Occipital lobe (tissue), 2 donors: ENCODE measurements around the gene RAI1. TPM values are rescaled to one million over a fixed set of nuclear protein-coding genes. Genes with fewer than 3 reads are reported as not detected.
A peak's percentile ranks its signal among the peaks of the same experiment; 100 is the strongest.

Experiments
- DNase-seq: peaks from one replicate; lab custom pipeline; 2025; lab: John Stamatoyannopoulos, UW
- total RNA-seq: library from RNA; depleted of rRNA; stranded (reverse); fragments of >200 nt; gene quantifications from one replicate; pipeline ENCODE4 v1.2.3, GENCODE V29; 2014

The RAI1 gene
- total RNA-seq, 1 donor from 2014 or later: 14.3 TPM

GRCh38 chr17:17827826-17828621 lies 146.8 kb downstream of the RAI1 start:
- DNase-seq: no peak

- no peak for DNase-seq
These were observed 149.0 kb downstream of the RAI1 start for GRCh38 chr17:17830269-17830567.

- no peak for DNase-seq
These were observed 149.5 kb downstream of the RAI1 start for GRCh38 chr17:17830740-17831207.

- no peak for DNase-seq
These were observed 150.2 kb downstream of the RAI1 start for GRCh38 chr17:17831208-17832031.

GRCh38 chr17:17832032-17832363 lies 150.7 kb downstream of the RAI1 start:
- DNase-seq: no peak

- DNase-seq: no peak
These were observed 152.6 kb downstream of the RAI1 start for GRCh38 chr17:17833658-17834357.

- no peak for DNase-seq
These were observed 153.7 kb downstream of the RAI1 start for GRCh38 chr17:17834974-17835373.

GRCh38 chr17:17835415-17836249 lies 154.4 kb downstream of the RAI1 start:
- DNase-seq: no peak

- DNase-seq: peak; percentile 95
These were observed 155.1 kb downstream of the RAI1 start for GRCh38 chr17:17836250-17836817.

GRCh38 chr17:17836818-17837379 lies 155.6 kb downstream of the RAI1 start, which contains the start of gene SREBF1:
SREBF1 (minus strand) TSS chr17:17836986; CDS start chr17:17836817, 169 bp downstream.
- peak; percentile 58 for DNase-seq

GRCh38 chr17:17837380-17837821 lies 156.1 kb downstream of the RAI1 start:
- DNase-seq: no peak

- no peak for DNase-seq
These were observed 157.0 kb downstream of the RAI1 start for GRCh38 chr17:17837966-17838962.

GRCh38 chr17:17839791-17840707 lies 158.8 kb downstream of the RAI1 start:
- peak; percentile 87 for DNase-seq

- DNase-seq: peak; percentile 73
These were observed 159.7 kb downstream of the RAI1 start for GRCh38 chr17:17840751-17841591.

GRCh38 chr17:17841601-17842025 lies 160.4 kb downstream of the RAI1 start:
- DNase-seq: no peak

GRCh38 chr17:17842111-17842876 lies 161.0 kb downstream of the RAI1 start:
- DNase-seq: no peak
